Measurements from ENCODE around the gene B3GNT3.

Gene B3GNT3

DNA sequence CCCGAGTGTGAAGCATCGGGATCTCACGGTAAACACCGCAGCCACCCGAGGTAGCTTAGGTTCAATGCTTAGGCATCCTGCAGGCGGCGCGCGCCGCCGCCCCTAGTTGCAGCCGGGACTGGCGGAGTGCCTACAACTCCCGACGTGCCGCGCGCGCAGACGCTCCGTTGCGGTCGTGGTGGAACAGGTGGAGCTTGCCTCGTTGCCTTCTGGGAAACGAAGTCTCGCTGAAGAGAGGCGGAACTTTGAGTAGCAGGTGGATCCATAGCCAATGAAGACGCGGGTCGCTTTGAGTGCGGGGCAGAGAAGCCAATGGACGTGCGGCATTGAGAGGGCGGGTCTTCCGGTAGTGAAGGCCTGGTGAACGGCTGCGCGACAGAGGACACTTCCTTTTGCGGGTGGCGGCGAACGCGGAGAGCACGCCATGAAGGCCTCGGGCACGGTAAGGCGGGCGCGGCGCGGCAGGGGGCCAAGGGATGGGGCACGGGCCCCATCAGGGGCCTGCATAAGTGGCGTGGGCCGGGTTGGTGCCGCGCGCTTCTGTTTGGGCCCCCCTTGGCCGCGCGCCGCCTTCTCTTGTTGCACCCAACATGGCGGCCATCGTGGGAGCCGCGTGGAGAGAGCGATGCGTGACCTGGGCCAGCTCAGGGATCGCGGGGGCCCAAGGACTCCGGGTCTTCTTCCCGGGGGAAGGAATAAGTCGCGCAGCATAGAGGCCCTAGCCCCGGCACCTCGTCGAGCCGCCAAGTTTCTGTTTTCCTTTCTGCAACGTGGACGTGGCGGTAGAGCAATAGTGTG is 64.8 kb downstream of the B3GNT3 start, which contains the start of gene RPL18A:
TSS of gene RPL18A (plus strand) at position 378 of the 798 bp plus-strand sequence. CDS start at position 425, 47 bp downstream.
- H3K4me3 ChIP-seq (ENCODE audit: low read depth, low read length), result peak within 1 kb of the TSS; percentile 99
- peak; percentile 86 for TF ChIP-seq CTCF (IDR thresholded peaks at IDR 0.05; ENCODE audit: low read depth, low read length)
- TF ChIP-seq POLR2A (IDR thresholded peaks at IDR 0.05; ENCODE audit: extremely low read depth, insufficient read length), result peak; percentile 95
- TF ChIP-seq, protein P1, sequence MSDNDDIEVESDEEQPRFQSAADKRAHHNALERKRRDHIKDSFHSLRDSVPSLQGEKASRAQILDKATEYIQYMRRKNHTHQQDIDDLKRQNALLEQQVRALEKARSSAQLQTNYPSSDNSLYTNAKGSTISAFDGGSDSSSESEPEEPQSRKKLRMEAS (IDR thresholded peaks at IDR 0.05; ENCODE audit: low read depth, low read length), result peak; percentile 75
- TF ChIP-seq MYC (IDR thresholded peaks at IDR 0.05; ENCODE audit: low read depth, low read length), result peak; percentile 87
- peak; percentile 100 for DNase-seq (ENCODE audit: low read depth)

- TF ChIP-seq POLR2A (IDR thresholded peaks at IDR 0.05; ENCODE audit: extremely low read depth, insufficient read length) (no peak), MYC (IDR thresholded peaks at IDR 0.05; ENCODE audit: low read depth, low read length) (no peak), CTCF (IDR thresholded peaks at IDR 0.05; ENCODE audit: low read depth, low read length) (no peak)
- TF ChIP-seq, protein P1 (IDR thresholded peaks at IDR 0.05; ENCODE audit: low read depth, low read length), result no peak
- no peak for DNase-seq (ENCODE audit: low read depth)
These were observed 65.5 kb downstream of the B3GNT3 start for GRCh38 chr19:17860331-17860992.

DNA sequence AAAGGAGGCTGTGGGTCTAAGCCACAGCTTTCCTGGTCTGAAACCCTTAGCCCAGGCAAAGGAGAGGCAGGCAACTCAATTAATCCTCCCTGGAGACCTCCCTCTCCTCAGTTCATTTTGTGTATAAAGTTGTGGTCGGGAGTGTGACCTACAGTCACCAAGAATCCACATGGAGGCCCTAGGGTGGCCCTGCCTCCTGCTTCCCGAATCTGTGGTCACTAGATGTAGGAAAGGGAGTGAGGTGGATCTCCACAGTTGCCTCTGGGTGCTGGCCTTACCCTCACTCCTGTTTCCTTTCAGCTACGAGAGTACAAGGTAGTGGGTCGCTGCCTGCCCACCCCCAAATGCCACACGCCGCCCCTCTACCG is 66.0 kb downstream of the B3GNT3 start:
- no peak for DNase-seq (ENCODE audit: low read depth)
- no peak for TF ChIP-seq CTCF (IDR thresholded peaks at IDR 0.05; ENCODE audit: low read depth, low read length)
- no peak for TF ChIP-seq MYC (IDR thresholded peaks at IDR 0.05; ENCODE audit: low read depth, low read length)
- TF ChIP-seq POLR2A (IDR thresholded peaks at IDR 0.05; ENCODE audit: extremely low read depth, insufficient read length), result no peak

More at GRCh38 chr19:17860331-17860992, 65.5 kb downstream of the B3GNT3 start:
- peak overlapping the region; percentile 99 for H3K4me3 ChIP-seq (ENCODE audit: low read depth, low read length)

GRCh38 chr19:17861542-17862402 is 66.8 kb downstream of the B3GNT3 start:
- no peak for DNase-seq (ENCODE audit: low read depth)
- TF ChIP-seq MYC (IDR thresholded peaks at IDR 0.05; ENCODE audit: low read depth, low read length) (no peak), CTCF (IDR thresholded peaks at IDR 0.05; ENCODE audit: low read depth, low read length) (no peak), POLR2A (IDR thresholded peaks at IDR 0.05; ENCODE audit: extremely low read depth, insufficient read length) (no peak)
- TF ChIP-seq, protein P1 (IDR thresholded peaks at IDR 0.05; ENCODE audit: low read depth, low read length), result no peak
- peak overlapping the region; percentile 99 for H3K4me3 ChIP-seq (ENCODE audit: low read depth, low read length)

More for the DNA sequence above, 66.0 kb downstream of the B3GNT3 start:
- peak overlapping the region; percentile 99 for H3K4me3 ChIP-seq (ENCODE audit: low read depth, low read length)

GRCh38 chr19:17862711-17863519 is 68.0 kb downstream of the B3GNT3 start:
- H3K4me3 ChIP-seq (ENCODE audit: low read depth, low read length), result no peak overlapping the region
- DNase-seq (ENCODE audit: low read depth), result no peak
- TF ChIP-seq CTCF (IDR thresholded peaks at IDR 0.05; ENCODE audit: low read depth, low read length) (no peak), MYC (IDR thresholded peaks at IDR 0.05; ENCODE audit: low read depth, low read length) (no peak), POLR2A (IDR thresholded peaks at IDR 0.05; ENCODE audit: extremely low read depth, insufficient read length) (no peak)
- TF ChIP-seq, protein P1 (IDR thresholded peaks at IDR 0.05; ENCODE audit: low read depth, low read length), result no peak

Measured in NB4 (cell line).